GM19455 (cell line): ENCODE data around the gene SND1.

Experiments used
- ATAC-seq: cut with Tn5 transposase; IDR thresholded peaks from one replicate; pipeline ENCODE4 v1.9.1; 2021; ENCODE audit not compliant: unreplicated experiment

SND1 gene

GRCh38 chr7:127924874-127925273 lies 272.9 kb downstream of the SND1 start:
- ATAC-seq, result no peak

- no peak for ATAC-seq
Observed at GRCh38 chr7:127927348-127927696, 275.3 kb downstream of the SND1 start.

- no peak for ATAC-seq
Observed at GRCh38 chr7:127928222-127928621, 276.2 kb downstream of the SND1 start.

- no peak for ATAC-seq
Observed at GRCh38 chr7:127928852-127929251, 276.9 kb downstream of the SND1 start.

GRCh38 chr7:127930341-127931328 lies 278.6 kb downstream of the SND1 start:
- no peak for ATAC-seq

- ATAC-seq, result no peak
Observed at GRCh38 chr7:127932076-127932475, 280.1 kb downstream of the SND1 start.

- no peak for ATAC-seq
Observed at GRCh38 chr7:127932496-127932895, 280.5 kb downstream of the SND1 start.

- ATAC-seq, result no peak
Observed at GRCh38 chr7:127933146-127933545, 281.2 kb downstream of the SND1 start.

GRCh38 chr7:127934711-127935110 lies 282.7 kb downstream of the SND1 start:
- ATAC-seq, result no peak

- no peak for ATAC-seq
Observed at GRCh38 chr7:127935847-127936376, 283.9 kb downstream of the SND1 start.

- no peak for ATAC-seq
Observed at GRCh38 chr7:127937066-127937680, 285.2 kb downstream of the SND1 start.

GRCh38 chr7:127938588-127938987 lies 286.6 kb downstream of the SND1 start:
- no peak for ATAC-seq

GRCh38 chr7:127940381-127941160 lies 288.6 kb downstream of the SND1 start:
- ATAC-seq, result no peak

GRCh38 chr7:127941476-127942210 lies 289.6 kb downstream of the SND1 start:
- ATAC-seq, result no peak

- no peak for ATAC-seq
Observed at GRCh38 chr7:127943541-127944521, 291.8 kb downstream of the SND1 start.

GRCh38 chr7:127946111-127946510 lies 294.1 kb downstream of the SND1 start:
- no peak for ATAC-seq

GRCh38 chr7:127946847-127947246 lies 294.9 kb downstream of the SND1 start:
- no peak for ATAC-seq

GRCh38 chr7:127948312-127948711 lies 296.3 kb downstream of the SND1 start:
- no peak for ATAC-seq

GRCh38 chr7:127948930-127949329 lies 296.9 kb downstream of the SND1 start:
- ATAC-seq, result no peak
